ENCODE data around the gene THSD8. TPM values are rescaled to one million over a fixed set of nuclear protein-coding genes. Genes with fewer than 3 reads are reported as not detected.

THSD8 gene
- total RNA-seq, 1 donor from 2014 or later: 0.20 TPM

Other genes with a start within 250 kb of the THSD8 start
- gene ZNF490, start 191.3 kb upstream of the THSD8 start, total RNA-seq: 5.2 and 6.9 TPM in 2 replicates
- 8.3 and 8.9 TPM in 2 replicates for gene ZNF791, start 191.1 kb upstream of the THSD8 start, total RNA-seq
- gene MAN2B1, start 135.3 kb upstream of the THSD8 start, total RNA-seq: 37.0 and 77.2 TPM in 2 replicates
- gene WDR83, start 135.3 kb upstream of the THSD8 start, total RNA-seq: 6.3 and 9.1 TPM in 2 replicates
- gene DHPS, start 120.2 kb upstream of the THSD8 start, total RNA-seq: 40.8 and 41.1 TPM in 2 replicates
- gene GNG14, start 114.1 kb upstream of the THSD8 start, total RNA-seq: not detected in 2 replicates
- gene FBXW9, start 105.4 kb upstream of the THSD8 start, total RNA-seq: 3.8 and 5.2 TPM in 2 replicates
- gene TNPO2, start 78.1 kb upstream of the THSD8 start, total RNA-seq: 14.4 and 19.4 TPM in 2 replicates
- gene TRIR, start 67.4 kb upstream of the THSD8 start, total RNA-seq: 124 and 182 TPM in 2 replicates
- 67.8 and 73.8 TPM in 2 replicates for gene GET3, start 64.6 kb upstream of the THSD8 start, total RNA-seq
- not detected in 2 replicates for gene BEST2, start 50.3 kb upstream of the THSD8 start, total RNA-seq
- 5.4 and 9.3 TPM in 2 replicates for gene HOOK2, start 26.5 kb upstream of the THSD8 start, total RNA-seq
- 59.3 and 124 TPM in 2 replicates for gene JUNB, start 10.6 kb upstream of the THSD8 start, total RNA-seq
- 185 and 189 TPM in 2 replicates for gene PRDX2, start 269 bp upstream of the THSD8 start, total RNA-seq
- 7.1 and 9.8 TPM in 2 replicates for gene RNASEH2A, start 4.5 kb downstream of the THSD8 start, total RNA-seq
- not detected in 2 replicates for gene RTBDN, start 32.5 kb downstream of the THSD8 start, total RNA-seq
- 0.44 and 0.60 TPM in 2 replicates for gene MAST1, start 36.4 kb downstream of the THSD8 start, total RNA-seq
- 22.0 and 23.6 TPM in 2 replicates for gene DNASE2, start 79.4 kb downstream of the THSD8 start, total RNA-seq
- not detected in 2 replicates for gene KLF1, start 85.1 kb downstream of the THSD8 start, total RNA-seq
- gene GCDH, start 89.1 kb downstream of the THSD8 start, total RNA-seq: 13.7 and 17.3 TPM in 2 replicates
- gene SYCE2, start 117.2 kb downstream of the THSD8 start, total RNA-seq: under 0.01 and 0.20 TPM in 2 replicates
- gene FARSA, start 131.6 kb downstream of the THSD8 start, total RNA-seq: 40.8 and 53.6 TPM in 2 replicates
- gene CALR, start 136.5 kb downstream of the THSD8 start, total RNA-seq: 1,060 and 1,340 TPM in 2 replicates
- 36.8 and 60.5 TPM in 2 replicates for gene RAD23A, start 143.8 kb downstream of the THSD8 start, total RNA-seq
- 18.5 and 21.1 TPM in 2 replicates for gene GADD45GIP1, start 155.2 kb downstream of the THSD8 start, total RNA-seq
- gene DAND5, start 167.5 kb downstream of the THSD8 start, total RNA-seq: under 0.01 and 0.22 TPM in 2 replicates
- gene NFIX, start 193.4 kb downstream of the THSD8 start, total RNA-seq: 8.9 and 10.5 TPM in 2 replicates